ENCODE measurements around the gene DNAJC3.
A peak's percentile ranks its signal among the peaks of the same experiment; 100 is the strongest.

Gene DNAJC3

GRCh38 chr13:95834134-95834765 is 157.3 kb downstream of the DNAJC3 start:
- H2AFZ ChIP-seq (ENCODE audit: low read depth, low read length) = no peak overlapping the region
- no peaks in the 10 kb centered on the region for H3K4me1 ChIP-seq (ENCODE audit: low read length)
- peaks cover 12% of the 10 kb centered on the region for H3K36me3 ChIP-seq (replicated peaks; ENCODE audit: low read depth, low read length)
- no peaks in the 10 kb centered on the region for H3K79me2 ChIP-seq (ENCODE audit: low read length)
- H3K9ac ChIP-seq (ENCODE audit: low read length) = no peak overlapping the region
- H3K27ac ChIP-seq (ENCODE audit: low read length) = no peak overlapping the region
- H4K20me1 ChIP-seq (ENCODE audit: insufficient read depth, low read length) = no peaks in the 10 kb centered on the region
- TF ChIP-seq CTCF (IDR thresholded peaks at IDR 0.05; ENCODE audit: low read depth, low read length) = peak; percentile 92
- no peak for TF ChIP-seq EZH2phosphoT487 (IDR thresholded peaks at IDR 0.05; ENCODE audit: low read depth)
- H3K4me2 ChIP-seq (ENCODE audit: low read length) = no peak overlapping the region
- H3K9me3 ChIP-seq (ENCODE audit: insufficient read depth, low read length) = peaks cover under 1% of the 10 kb centered on the region; the same call in 1 of the 2 replicates
- no peak overlapping the region for H3K4me3 ChIP-seq (ENCODE audit: low read length)
- no peaks in the 10 kb centered on the region for H3K27me3 ChIP-seq (ENCODE audit: low read depth, low read length)

- no peaks in the 10 kb centered on the region for H3K4me1 ChIP-seq (ENCODE audit: low read length)
- no peak overlapping the region for H3K9ac ChIP-seq (ENCODE audit: low read length)
- no peak overlapping the region for H3K27ac ChIP-seq (ENCODE audit: low read length)
- no peak for TF ChIP-seq EZH2phosphoT487 (IDR thresholded peaks at IDR 0.05; ENCODE audit: low read depth)
- no peak for TF ChIP-seq CTCF (IDR thresholded peaks at IDR 0.05; ENCODE audit: low read depth, low read length)
- no peak overlapping the region for H2AFZ ChIP-seq (ENCODE audit: low read depth, low read length)
- H3K79me2 ChIP-seq (ENCODE audit: low read length) = no peaks in the 10 kb centered on the region
- peaks cover 3% of the 10 kb centered on the region; the same call in 1 of the 2 replicates for H3K9me3 ChIP-seq (ENCODE audit: insufficient read depth, low read length)
- H4K20me1 ChIP-seq (ENCODE audit: insufficient read depth, low read length) = no peaks in the 10 kb centered on the region
- no peak overlapping the region for H3K4me2 ChIP-seq (ENCODE audit: low read length)
- no peak overlapping the region for H3K4me3 ChIP-seq (ENCODE audit: low read length)
- peaks cover 28% of the 10 kb centered on the region for H3K36me3 ChIP-seq (replicated peaks; ENCODE audit: low read depth, low read length)
- H3K27me3 ChIP-seq (ENCODE audit: low read depth, low read length) = no peaks in the 10 kb centered on the region
Observed at GRCh38 chr13:95841894-95842293, 165.0 kb downstream of the DNAJC3 start.

GRCh38 chr13:95842898-95843297 is 166.0 kb downstream of the DNAJC3 start:
- TF ChIP-seq CTCF (IDR thresholded peaks at IDR 0.05; ENCODE audit: low read depth, low read length) = no peak
- TF ChIP-seq EZH2phosphoT487 (IDR thresholded peaks at IDR 0.05; ENCODE audit: low read depth) = no peak
- Histone ChIP-seq H3K36me3 (replicated peaks; ENCODE audit: low read depth, low read length) (peaks cover 30% of the 10 kb centered on the region), H4K20me1 (ENCODE audit: insufficient read depth, low read length) (no peaks in the 10 kb centered on the region), H3K27ac (ENCODE audit: low read length) (no peak overlapping the region), H3K4me1 (ENCODE audit: low read length) (no peaks in the 10 kb centered on the region), H3K4me3 (ENCODE audit: low read length) (no peak overlapping the region), H3K9ac (ENCODE audit: low read length) (no peak overlapping the region), H3K4me2 (ENCODE audit: low read length) (no peak overlapping the region), H3K9me3 (ENCODE audit: insufficient read depth, low read length) (peaks cover 3% of the 10 kb centered on the region; the same call in 1 of the 2 replicates), H2AFZ (ENCODE audit: low read depth, low read length) (no peak overlapping the region), H3K27me3 (ENCODE audit: low read depth, low read length) (no peaks in the 10 kb centered on the region), H3K79me2 (ENCODE audit: low read length) (no peaks in the 10 kb centered on the region)

Measured in OCI-LY3 (cell line).